Endothelial cell of umbilical vein (primary cell): ENCODE results near the gene ADARB2. TPM values are rescaled to one million over a fixed set of nuclear protein-coding genes. Genes with fewer than 3 reads are reported as not detected.

Experiments
- BruUV-seq: library from RNA; stranded (reverse); fragments of 400-500 nt; replicated peaks from 2 replicates; lab custom pipeline; 2021; lab: Mats Ljungman, UMichigan
- CTCF ChIA-PET: fragments of 300-600, 350-600 bp; sonication (Branson Sonifier 250); formaldehyde crosslinking; loops from one replicate; lab custom pipeline; 2021; ENCODE audit warnings: antibody characterized with exemption, inconsistent platforms; lab: Charles Lee
- POLR2A ChIA-PET: fragments of 300-600, 350-600 bp; sonication (Branson Sonifier 250); formaldehyde crosslinking; loops from one replicate; lab custom pipeline; 2021; ENCODE audit warnings: antibody characterized with exemption, inconsistent platforms; lab: Charles Lee
- DNase-seq: peaks from one replicate; pipeline ENCODE4 v3.0.0-alpha.2; 2011; ENCODE audit warnings: low read depth, low spot score
- FAIRE-seq: peaks from 2 replicates; lab custom pipeline; 2011; peaks lifted over from hg19 to GRCh38; lab: Jason Lieb, UNC
- H2AFZ ChIP-seq: 2 replicates; pipeline ENCODE4 v1.6.0; 2012; ENCODE audit warnings: low read depth, low read length, control low read depth, inconsistent platforms
- H3K27ac ChIP-seq: 2 replicates; pipeline ENCODE4 v1.5.1; 2011; ENCODE audit warnings: low read depth, mild to moderate bottlenecking, control low read depth, low read length, moderate library complexity; ENCODE audit not compliant: insufficient read depth
- H3K27me3 ChIP-seq, 2 experiments: 2 replicates each; pipeline versions ENCODE4 v1.6.0 to v1.6.1; 2011; ENCODE audit warnings: low read length in 2 of 2, mixed read lengths in 1 of 2; ENCODE audit not compliant: control insufficient read depth in 2 of 2, insufficient read depth in 2 of 2
- H3K36me3 ChIP-seq, 2 experiments: 2 replicates in 1 of 2; 3 replicates in 1 of 2; pipeline ENCODE4 v1.5.1; 2011; ENCODE audit warnings: low read length in 2 of 2, mild to moderate bottlenecking in 1 of 2, moderate library complexity in 1 of 2; ENCODE audit not compliant: control insufficient read depth in 2 of 2, insufficient read depth in 2 of 2; ENCODE audit errors: extremely low read depth in 1 of 2
- H3K4me1 ChIP-seq: 3 replicates; pipeline ENCODE4 v1.5.1; 2011; ENCODE audit warnings: mild to moderate bottlenecking, low read length; ENCODE audit not compliant: control insufficient read depth, insufficient read depth; ENCODE audit errors: extremely low read depth
- H3K4me2 ChIP-seq: 2 replicates; pipeline ENCODE4 v1.6.1; 2011; ENCODE audit warnings: low read length, control low read depth, mixed read lengths; ENCODE audit not compliant: insufficient read depth
- H3K4me3 ChIP-seq, 3 experiments: fragments of 200-600 bp in 1 of 3; sonication (generic), shearing (Covaris generic) in 1 of 3; replicated peaks in 1 of 3; 2 replicates each; pipeline ENCODE4 v1.5.1; 2011 to 2016; ENCODE audit warnings: control low read depth in 3 of 3, low read length in 3 of 3, mild to moderate bottlenecking in 2 of 3, inconsistent platforms in 1 of 3, low read depth in 1 of 3, moderate library complexity in 1 of 3; ENCODE audit not compliant: insufficient read depth in 1 of 3
- H3K79me2 ChIP-seq: 2 replicates; pipeline ENCODE4 v1.6.0; 2012; ENCODE audit warnings: low read length, inconsistent platforms; ENCODE audit not compliant: control insufficient read depth, insufficient read depth
- H3K9ac ChIP-seq: replicated peaks from 2 replicates; pipeline ENCODE3; 2011; ENCODE audit warnings: low read length, control low read depth; ENCODE audit not compliant: insufficient read depth; ENCODE audit errors: extremely low read depth
- H3K9me1 ChIP-seq: replicated peaks from 3 replicates; pipeline ENCODE4 v1.6.0; 2011; ENCODE audit warnings: mild to moderate bottlenecking, low read length; ENCODE audit not compliant: control insufficient read depth, insufficient read depth; ENCODE audit errors: extremely low read depth
- H3K9me3 ChIP-seq: replicated peaks from 2 replicates; pipeline ENCODE4 v1.5.1; 2012; ENCODE audit warnings: low read length, inconsistent platforms; ENCODE audit not compliant: control insufficient read depth, insufficient read depth
- H4K20me1 ChIP-seq: replicated peaks from 2 replicates; pipeline ENCODE3; 2011; ENCODE audit warnings: mild to moderate bottlenecking, low read length; ENCODE audit not compliant: control insufficient read depth, insufficient read depth; ENCODE audit errors: extremely low read depth
- EZH2 ChIP-seq: IDR thresholded peaks from 2 replicates; pipeline ENCODE4 v1.6.1; 2012; ENCODE audit warnings: borderline replicate concordance, low read depth, mild to moderate bottlenecking, moderate library complexity, low read length, inconsistent platforms; ENCODE audit not compliant: severe bottlenecking
- FOS ChIP-seq: IDR thresholded peaks from 2 replicates; pipeline ENCODE4 v1.6.1; 2011; ENCODE audit warnings: mild to moderate bottlenecking, low read length, moderate library complexity, borderline replicate concordance; ENCODE audit not compliant: insufficient read depth
- GATA2 ChIP-seq: IDR thresholded peaks from 2 replicates; pipeline ENCODE4 v1.7.0; 2011; ENCODE audit warnings: low read depth, mild to moderate bottlenecking, moderate library complexity, mixed read lengths, low read length; ENCODE audit not compliant: insufficient read length, insufficient read depth
- JUN ChIP-seq: IDR thresholded peaks from 2 replicates; pipeline ENCODE4 v1.6.1; 2011; ENCODE audit warnings: borderline replicate concordance, low read depth; ENCODE audit not compliant: insufficient read length, insufficient read depth
- MAX ChIP-seq: IDR thresholded peaks from 2 replicates; pipeline ENCODE4 v1.6.1; 2011; ENCODE audit not compliant: insufficient read depth, insufficient read length
- MYC ChIP-seq: IDR thresholded peaks from one replicate; pipeline ENCODE4 v1.6.1; 2011; ENCODE audit warnings: mild to moderate bottlenecking, low read depth, low read length
- POLR2A ChIP-seq: IDR thresholded peaks from 2 replicates; pipeline ENCODE4 v1.6.1; 2012; ENCODE audit warnings: low read depth, mild to moderate bottlenecking, control low read depth, low read length
- dilution Hi-C: fragments of 300-500 bp; cut with MboI; formaldehyde crosslinking; loops from one replicate; pipeline ENCODE4 v1.15.0; 2019; ENCODE audit warnings: low sequenced_read_pairs; ENCODE audit not compliant: extremely low pct_ligation_motif_present
- intact Hi-C: fragments of 100-400 bp; cut with micrococcal nuclease; formaldehyde crosslinking; loops from one replicate; pipeline ENCODE4 v1.10.0; 2022
- polyA plus RNA-seq, 4 experiments: library from polyadenylated mRNA; depleted of rRNA in 3 of 4; stranded (reverse) in 3 of 4; unstranded in 1 of 4; fragments of >200 nt; gene quantifications; 2 replicates each; pipeline versions ENCODE4 v1.2.1 to v1.2.3, GENCODE V29; 2011 to 2012; ENCODE audit warnings: missing spikeins in 1 of 4
- total RNA-seq: library from RNA; stranded (reverse); gene quantifications from 2 replicates; pipeline ENCODE4 v1.2.3, GENCODE V29; 2021

ADARB2 gene
- total and polyA plus RNA-seq, 2 donors (not counting 3 experiments of a cell fraction or from before 2014, with no cell fraction given), result not detected

- H3K9me3 ChIP-seq, result peaks cover 12% of the 10 kb centered on the region
- no peaks in the 10 kb centered on the region for H3K9me1 ChIP-seq
- no peaks in the 10 kb centered on the region for H3K36me3 ChIP-seq
- H3K27ac ChIP-seq, result no peak overlapping the region
- H3K4me1 ChIP-seq, result no peaks in the 10 kb centered on the region
- no peak overlapping the region for H3K4me2 ChIP-seq
- no peak overlapping the region for H2AFZ ChIP-seq
- DNase-seq, result no peak
- CTCF ChIA-PET, result no interaction called here
- no peaks in the 10 kb centered on the region for H4K20me1 ChIP-seq
- H3K9ac ChIP-seq, result no peak overlapping the region
- intact Hi-C loops, result no loop called here
- POLR2A ChIA-PET, result no interaction called here
- no peak overlapping the region for H3K4me3 ChIP-seq
- dilution Hi-C loops, result no loop called here
- no peaks in the 10 kb centered on the region for H3K79me2 ChIP-seq
- BruUV-seq, result no TSS peak
- FAIRE-seq, result no peak
- H3K27me3 ChIP-seq, result no peaks in the 10 kb centered on the region
- no peak for TF ChIP-seq JUN
- TF ChIP-seq MAX, result no peak
Observed at GRCh38 chr10:1598393-1599153, 138.8 kb downstream of the ADARB2 start.

GRCh38 chr10:1597370-1598146 lies 139.8 kb downstream of the ADARB2 start:
- H3K9me1 ChIP-seq, result no peaks in the 10 kb centered on the region
- no peak for DNase-seq
- no peak for FAIRE-seq
- no peak overlapping the region for H3K4me2 ChIP-seq
- no peak overlapping the region for H3K4me3 ChIP-seq
- H3K36me3 ChIP-seq, result no peaks in the 10 kb centered on the region
- TF ChIP-seq JUN, result no peak
- TF ChIP-seq EZH2, result no peak
- TF ChIP-seq MYC, result no peak
- TF ChIP-seq POLR2A, result no peak
- no peak for TF ChIP-seq MAX
- TF ChIP-seq FOS, result no peak
- no peak for TF ChIP-seq GATA2
- H3K79me2 ChIP-seq, result no peaks in the 10 kb centered on the region
- ChIA-PET POLR2A (no interaction called here), CTCF (no interaction called here)
- H3K9me3 ChIP-seq, result peaks cover 8% of the 10 kb centered on the region
- no peak overlapping the region for H3K9ac ChIP-seq
- dilution Hi-C loops, result no loop called here
- intact Hi-C loops, result no loop called here
- H4K20me1 ChIP-seq, result no peaks in the 10 kb centered on the region
- no peak overlapping the region for H3K27ac ChIP-seq
- H2AFZ ChIP-seq, result no peak overlapping the region
- H3K4me1 ChIP-seq, result no peaks in the 10 kb centered on the region
- H3K27me3 ChIP-seq, result no peaks in the 10 kb centered on the region
- no TSS peak for BruUV-seq
